HG02970 (cell line): ENCODE measurements around the gene B9D1.

ENCODE experiments used
- ATAC-seq: cut with Tn5 transposase; IDR thresholded peaks from one replicate; pipeline ENCODE4 v1.9.1; 2021; ENCODE audit warnings: mild to moderate bottlenecking, moderate library complexity, moderate number of reproducible peaks; ENCODE audit not compliant: unreplicated experiment, low FRiP score

Gene B9D1

GRCh38 chr17:19377602-19378415 lies 15.3 kb upstream of the B9D1 start:
- ATAC-seq = peak; percentile 93

DNA sequence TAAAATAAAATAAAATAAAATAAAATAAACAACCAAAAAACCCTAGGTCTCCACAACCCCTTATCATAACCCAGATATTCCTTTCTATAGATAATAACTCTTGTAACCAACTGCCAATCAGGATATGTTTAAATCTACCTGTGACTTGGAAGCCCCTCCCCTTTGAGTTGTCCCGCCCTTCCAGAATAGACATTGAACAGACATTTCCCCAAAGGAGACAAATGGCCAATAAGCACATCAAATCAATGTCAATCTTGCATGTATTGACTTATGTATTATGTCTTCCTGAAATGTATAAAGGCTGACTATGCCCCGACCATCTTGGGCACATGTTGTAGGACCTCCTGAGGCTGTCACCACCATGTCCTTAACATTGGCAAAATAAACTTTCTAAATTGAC lies 14.3 kb upstream of the B9D1 start:
- no peak for ATAC-seq

DNA sequence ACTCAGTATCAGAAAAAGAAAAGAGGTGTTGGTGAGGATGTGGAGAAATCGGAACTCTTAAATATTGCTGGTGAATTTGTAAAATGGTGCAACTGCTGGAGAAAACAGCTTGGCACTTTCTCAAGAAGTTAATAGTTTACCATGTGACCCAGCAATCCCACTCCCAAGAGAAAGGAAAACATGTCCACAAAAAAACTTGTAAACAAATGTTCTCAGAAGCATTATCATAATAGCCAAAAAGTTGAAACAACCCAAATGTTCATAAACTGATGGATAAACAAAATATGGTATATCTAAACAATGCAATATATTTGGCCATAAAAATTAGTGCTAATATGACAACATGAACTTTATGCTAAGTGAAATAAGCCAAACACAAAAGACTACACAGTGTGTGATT lies 13.2 kb upstream of the B9D1 start:
- ATAC-seq = no peak

DNA sequence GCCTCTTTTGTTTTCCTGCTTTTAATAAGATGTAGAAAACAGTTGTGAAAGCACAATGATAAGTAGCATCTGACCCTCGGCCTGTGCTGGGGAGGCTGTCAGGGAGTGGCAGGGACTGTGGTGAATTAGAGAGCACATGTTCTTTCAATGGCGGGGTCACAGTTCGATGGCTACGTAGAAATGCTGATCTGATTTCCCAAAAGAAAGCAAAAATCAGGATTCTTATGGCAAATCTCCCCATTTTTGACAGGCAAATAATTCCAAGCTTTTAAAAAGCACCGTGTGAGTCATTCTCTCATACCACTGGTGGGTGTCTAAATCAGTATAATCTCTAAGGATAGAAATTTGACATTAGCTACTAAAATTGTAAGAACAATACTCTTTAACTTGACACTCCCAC lies 11.6 kb upstream of the B9D1 start:
- ATAC-seq = no peak

GRCh38 chr17:19372866-19373504 lies 10.5 kb upstream of the B9D1 start:
- no peak for ATAC-seq

GRCh38 chr17:19372439-19372838 lies 9.9 kb upstream of the B9D1 start:
- no peak for ATAC-seq

DNA sequence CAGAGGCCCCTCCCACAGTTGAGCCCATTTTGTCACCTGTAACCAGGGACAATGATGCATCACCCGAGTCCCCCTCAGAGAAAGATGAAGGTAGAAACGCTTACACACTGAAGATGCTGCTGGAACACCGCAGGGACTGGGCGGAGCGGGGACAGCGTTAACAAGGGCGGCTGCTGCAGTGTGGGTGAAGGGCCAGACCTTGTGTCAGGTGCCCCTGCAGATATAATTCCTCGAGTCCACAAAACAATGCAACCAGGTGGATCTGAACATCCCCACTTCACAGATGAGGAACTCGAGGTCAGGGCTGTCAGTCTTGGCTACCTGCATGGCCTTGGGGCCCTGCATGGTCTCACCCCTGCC lies 9.5 kb upstream of the B9D1 start:
- no peak for ATAC-seq

GRCh38 chr17:19371259-19372010 lies 8.9 kb upstream of the B9D1 start:
- ATAC-seq = no peak

DNA sequence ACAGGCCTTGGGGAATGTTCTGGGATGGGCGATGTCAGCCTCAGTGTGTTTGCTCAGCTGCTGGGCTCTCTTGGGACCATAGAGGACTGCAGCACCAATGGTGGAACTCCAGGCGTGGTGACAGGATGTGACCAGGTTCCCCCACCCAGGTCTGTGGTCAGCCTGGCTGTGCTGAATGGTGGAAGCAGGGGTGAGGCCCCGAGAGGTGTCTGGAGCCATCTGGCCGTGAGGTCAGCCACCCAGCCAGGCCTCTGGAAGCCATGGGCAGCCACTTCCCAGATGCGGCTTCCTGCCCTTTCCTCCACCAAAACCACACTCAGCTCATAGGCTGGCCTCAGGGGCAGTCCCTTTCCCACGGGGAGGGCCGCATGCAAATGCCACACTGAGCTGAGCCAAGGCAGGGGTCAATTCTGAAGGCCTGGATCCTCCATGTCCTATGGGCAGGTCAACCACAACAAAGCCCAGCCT lies 8.0 kb upstream of the B9D1 start:
- ATAC-seq = peak; percentile 49

- ATAC-seq = no peak
Observed at GRCh38 chr17:19369846-19370492, 7.4 kb upstream of the B9D1 start.

DNA sequence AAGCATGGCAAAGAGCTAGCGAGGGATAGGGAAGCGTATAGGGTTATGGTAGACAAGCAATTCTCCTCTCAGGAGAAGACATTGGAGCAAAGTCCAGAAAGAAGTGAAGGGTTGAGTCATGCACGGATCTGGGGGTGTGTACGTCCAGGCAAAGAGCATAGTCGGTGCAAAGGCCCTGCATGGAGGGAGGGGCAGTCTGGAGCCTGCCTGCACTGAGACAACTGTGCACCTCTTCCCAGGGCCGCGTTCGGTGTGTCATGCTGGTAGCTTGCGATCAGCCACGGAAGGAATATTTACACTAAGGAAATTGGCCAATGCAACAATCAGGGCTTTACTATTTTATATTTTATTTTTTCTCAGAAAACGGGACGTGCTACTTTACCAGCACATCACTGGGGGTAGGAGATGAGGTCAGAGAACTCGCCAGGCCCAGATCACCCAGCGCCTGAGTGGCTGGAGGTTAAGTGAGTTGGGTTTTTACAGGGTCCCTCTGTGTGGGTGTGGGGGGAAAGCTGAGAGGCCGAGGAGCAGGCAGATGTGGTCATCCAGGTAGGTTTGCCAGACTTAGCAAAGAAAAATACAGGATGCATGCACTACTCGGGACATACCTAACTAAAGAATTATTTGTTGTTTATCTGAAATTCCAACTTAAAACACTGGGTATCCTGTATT lies 6.7 kb upstream of the B9D1 start:
- no peak for ATAC-seq

- ATAC-seq = no peak
Observed at GRCh38 chr17:19368229-19368628, 5.7 kb upstream of the B9D1 start.

GRCh38 chr17:19366637-19366972 lies 4.1 kb upstream of the B9D1 start:
- ATAC-seq = no peak

- no peak for ATAC-seq
Observed at GRCh38 chr17:19365833-19366636, 3.5 kb upstream of the B9D1 start.

DNA sequence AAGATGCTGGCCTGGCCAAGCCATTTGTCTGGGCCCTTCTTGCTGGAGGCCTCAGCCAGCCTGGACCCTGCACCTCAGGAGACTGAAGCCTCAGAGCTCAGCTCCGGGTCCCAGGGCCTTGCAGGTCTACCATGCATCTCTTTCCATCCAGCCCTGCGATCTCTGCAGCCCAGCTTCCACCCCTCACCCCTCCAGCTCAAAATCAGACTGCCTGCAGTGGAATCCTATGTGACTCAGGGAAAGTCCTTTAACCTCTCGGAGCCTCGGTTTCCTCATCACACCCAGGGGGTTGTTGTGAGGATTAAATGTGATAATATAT lies 2.9 kb upstream of the B9D1 start:
- no peak for ATAC-seq

GRCh38 chr17:19364699-19365498 lies 2.4 kb upstream of the B9D1 start:
- ATAC-seq = no peak

DNA sequence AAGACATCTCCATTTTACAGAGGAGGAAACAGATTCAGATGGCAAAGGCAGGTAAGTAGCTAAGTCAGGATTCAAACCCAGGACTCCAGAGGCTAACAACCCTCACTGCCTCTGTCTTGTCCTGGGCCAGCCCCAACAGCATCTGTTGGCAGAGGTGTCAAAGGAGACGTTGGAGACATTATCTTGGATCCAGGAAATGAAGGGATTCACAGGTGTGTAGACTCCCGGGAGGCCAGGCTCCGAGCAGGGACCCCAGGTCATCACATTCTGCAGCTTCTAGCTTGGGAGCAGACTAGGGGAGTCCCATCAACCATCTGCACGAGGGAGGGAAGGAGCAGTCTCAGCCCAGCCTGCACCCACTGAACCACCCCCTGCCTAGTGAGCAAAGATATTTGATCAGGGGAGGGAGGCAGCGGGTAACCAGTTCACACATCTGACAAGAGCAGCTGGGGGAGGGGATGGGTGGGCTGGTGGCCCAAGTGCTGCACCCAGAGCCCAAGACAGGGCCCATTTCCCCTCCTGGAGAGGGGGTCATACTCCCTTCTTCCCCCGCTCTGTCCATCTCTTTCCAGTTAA lies 1.0 kb upstream of the B9D1 start:
- ATAC-seq = no peak

DNA sequence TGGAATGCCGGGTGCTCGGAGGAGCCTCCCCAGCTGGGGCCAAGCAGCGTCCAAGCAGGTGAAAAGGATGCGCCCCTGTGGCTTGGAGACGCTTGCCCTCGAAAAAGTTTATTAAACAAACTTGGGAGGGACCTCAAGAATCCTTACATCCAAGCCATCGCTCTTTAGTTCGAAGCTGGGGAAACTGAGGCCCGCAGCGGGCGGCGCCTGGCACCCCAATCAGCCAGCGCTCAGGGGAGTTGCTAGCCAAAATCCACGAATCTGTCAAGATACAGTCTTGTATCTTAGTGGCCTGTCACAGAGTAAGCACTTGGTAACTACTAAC lies 553 bp upstream of the B9D1 start:
- ATAC-seq = no peak

- ATAC-seq = no peak
Observed at GRCh38 chr17:19361944-19362276, 613 bp downstream of the B9D1 start.
